Measurements from ENCODE around the gene ATP6V0A1.

GRCh38 chr17:42421507-42422338 lies 37.0 kb upstream of the ATP6V0A1 start:
- TF ChIP-seq CTBP1 (IDR thresholded peaks at IDR 0.05; ENCODE audit: borderline replicate concordance) (no peak), L3MBTL2 (conservative IDR thresholded peaks at IDR 0.05) (no peak), NFRKB (IDR thresholded peaks at IDR 0.05) (no peak), ELF4 (IDR thresholded peaks at IDR 0.05) (no peak), FOXA1 (IDR thresholded peaks at IDR 0.05) (no peak), BHLHE40 (IDR thresholded peaks at IDR 0.05; ENCODE audit: borderline replicate concordance) (no peak), FOXM1 (IDR thresholded peaks at IDR 0.05; ENCODE audit: borderline replicate concordance) (no peak), SP1 (IDR thresholded peaks at IDR 0.05) (no peak), SUZ12 (IDR thresholded peaks at IDR 0.05) (no peak)

Measured in HEK293T (cell line).